ENCODE measurements around the gene MESD.

The MESD gene

DNA sequence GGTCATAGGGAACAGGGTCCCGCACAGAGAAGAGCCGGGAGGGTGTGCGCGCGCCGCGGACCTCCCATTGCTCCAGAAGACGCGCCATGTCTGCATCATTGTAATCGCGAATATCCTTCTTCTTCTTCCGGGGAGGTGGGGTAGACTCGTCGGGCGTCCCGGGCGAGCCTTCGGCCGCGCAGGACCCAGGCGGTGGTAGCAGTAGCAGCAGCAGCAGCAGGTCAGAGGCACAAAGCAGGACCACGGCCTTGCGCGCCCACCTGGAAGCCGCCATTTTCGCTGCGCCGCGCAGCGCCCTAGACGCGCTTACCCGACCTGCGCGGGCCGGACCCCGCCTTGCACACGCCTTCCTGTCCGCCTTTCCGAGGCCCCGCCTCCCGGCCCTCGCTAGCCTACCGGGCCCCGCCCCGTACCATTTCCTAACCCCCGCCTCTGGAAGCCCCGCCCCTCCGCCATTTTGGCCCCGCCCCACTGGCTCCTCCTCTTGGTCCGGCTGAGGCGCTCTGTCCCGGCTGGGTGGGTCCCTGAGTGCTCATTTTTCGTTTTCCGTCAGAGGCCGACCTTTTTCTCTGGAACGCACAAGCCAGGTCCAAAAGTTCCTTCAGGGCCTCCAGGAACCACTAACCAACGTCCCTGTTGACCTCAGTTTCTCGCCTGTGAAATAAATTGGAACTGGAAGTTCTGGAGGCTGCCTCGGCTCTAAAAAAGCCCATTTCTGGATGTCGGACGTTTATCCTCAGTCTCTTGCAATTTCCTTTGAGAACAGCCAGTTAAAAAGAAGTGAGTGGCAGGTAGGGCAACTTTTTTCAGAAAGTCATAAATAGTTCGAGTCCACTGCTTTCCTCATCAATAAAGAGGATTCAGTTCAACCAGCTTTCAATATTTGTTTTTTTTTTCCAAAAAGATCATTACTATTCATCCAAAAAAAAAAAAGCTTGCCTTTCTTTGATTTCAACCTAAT, at the start of gene MESD:
TSS of gene MESD (minus strand) at position 302 of the 961 bp plus-strand sequence. CDS start at position 274, 28 bp downstream.
- DNase-seq = peak; percentile 89

DNA sequence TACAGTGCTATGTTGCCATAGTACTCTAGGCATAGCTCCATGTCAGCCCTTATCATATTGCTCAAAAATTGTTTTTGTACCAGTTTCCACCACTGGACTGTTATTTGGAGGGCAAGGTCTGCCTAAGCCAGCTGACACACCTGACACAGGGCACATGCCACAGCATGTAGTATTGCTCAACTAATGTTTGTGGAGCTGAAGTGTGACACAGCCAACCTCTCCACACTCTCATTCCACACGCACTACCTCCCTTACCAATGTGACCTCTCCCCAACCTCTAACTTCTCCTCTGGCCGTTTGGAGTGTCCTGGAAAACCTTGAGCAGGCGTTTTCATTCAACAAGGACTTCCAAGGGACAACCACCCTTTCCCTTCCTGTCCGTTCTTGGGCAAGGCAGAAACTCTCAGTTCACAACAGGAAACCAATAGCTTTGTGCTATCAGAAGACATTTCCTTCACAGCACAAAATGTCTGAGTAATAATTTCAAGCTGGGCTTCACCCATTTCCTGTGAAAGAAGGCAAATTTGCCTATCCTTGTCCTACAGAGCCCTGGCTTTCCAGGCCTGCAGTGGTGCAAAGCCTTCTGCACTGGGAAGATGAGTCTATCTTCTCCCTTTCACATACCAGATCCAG, 49.5 kb upstream of the MESD start:
- DNase-seq = no peak

DNA sequence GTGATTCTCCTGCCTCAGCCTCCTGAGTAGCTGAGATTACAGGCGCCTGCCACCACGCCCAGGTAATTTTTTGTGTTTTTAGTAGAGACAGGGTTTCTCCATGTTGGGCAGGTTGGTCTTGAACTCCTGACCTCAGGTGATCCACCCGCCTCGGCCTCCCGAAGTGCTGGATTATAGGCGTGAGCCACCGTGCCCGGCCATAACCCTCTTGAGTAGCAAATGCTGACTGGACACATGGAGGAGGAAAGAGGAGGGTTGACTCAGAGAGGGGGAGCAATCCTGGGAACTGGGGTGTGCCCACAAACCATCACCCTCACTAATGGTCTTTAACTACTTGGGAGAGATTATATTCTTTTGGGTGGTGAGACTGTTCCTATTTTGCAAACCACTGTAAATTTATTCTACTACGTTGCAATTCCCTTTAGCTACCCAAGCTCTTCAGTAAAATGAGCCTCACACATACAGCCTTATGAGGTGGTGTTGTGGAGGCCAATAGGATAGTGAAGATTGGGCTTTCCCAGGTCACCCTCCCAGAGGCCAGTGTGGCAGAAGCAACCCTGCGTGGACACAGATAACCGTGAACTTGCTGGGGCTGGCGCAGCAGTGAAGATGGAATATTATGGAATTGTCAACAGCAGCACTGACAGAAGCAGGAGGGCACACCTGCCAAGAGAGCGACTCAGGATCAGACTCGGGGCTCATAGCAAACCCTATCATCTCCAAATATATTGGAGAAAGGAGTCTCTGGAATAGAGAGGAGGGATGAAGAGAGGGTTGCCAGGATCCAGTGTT, 48.5 kb upstream of the MESD start:
- DNase-seq = no peak

DNA sequence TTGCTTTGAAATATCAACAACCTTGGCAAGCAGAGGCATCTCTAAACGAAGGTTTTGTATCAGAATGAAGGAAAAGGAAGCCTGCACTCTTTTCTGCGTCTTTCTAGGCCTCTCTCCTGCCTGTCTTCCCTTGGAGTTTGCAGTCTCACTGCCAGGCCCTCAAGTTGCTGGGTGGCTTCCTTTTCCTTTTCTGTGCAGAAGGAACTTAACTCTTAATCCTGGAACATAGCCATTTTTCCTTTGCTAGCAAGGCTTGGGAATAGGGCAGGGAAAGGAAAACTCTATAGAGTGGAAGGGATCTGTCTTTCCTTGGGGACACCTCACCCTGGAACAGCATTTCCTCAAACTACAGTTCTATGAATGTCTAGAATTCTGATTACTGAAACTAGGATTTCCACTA, 43.9 kb upstream of the MESD start:
- DNase-seq = no peak

DNA sequence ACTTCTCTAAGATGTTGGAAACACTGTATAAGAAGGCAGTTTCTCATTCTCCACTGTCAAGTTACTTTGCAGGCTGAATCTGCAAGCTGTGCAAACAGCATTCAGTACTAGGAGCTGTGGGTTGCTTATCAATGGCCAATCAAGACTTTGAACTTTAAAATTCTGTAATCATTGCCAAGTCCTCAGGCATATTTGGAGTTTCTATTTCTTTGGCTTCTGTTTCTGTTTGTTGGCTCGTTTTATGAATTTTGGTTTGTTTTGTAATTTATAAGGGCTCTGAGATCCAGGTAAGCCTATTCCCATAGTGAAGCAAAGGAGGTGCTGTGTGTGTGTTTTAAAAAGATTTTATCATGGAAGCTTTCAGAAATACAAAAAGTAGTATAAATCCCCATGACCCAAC, 43.2 kb upstream of the MESD start:
- no peak for DNase-seq

DNA sequence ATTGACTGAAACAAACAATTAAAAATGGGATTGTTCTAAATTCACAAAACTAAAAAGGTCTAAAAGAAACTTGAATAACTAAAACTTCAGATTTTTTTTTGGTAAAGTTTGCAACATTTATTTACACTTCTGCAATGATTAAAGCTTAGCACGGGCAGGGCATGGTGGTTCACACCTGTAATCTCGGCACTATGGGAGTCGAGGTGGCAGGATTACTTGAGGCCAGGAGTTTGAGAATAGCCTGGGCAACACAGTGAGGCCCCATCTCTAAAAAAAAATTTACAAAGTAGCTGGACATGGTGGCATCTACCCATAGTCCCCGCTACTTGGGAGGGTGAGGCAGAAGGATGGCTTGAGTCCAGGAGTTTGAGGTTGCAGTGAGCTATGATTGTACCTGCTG, 42.7 kb upstream of the MESD start:
- no peak for DNase-seq

DNA sequence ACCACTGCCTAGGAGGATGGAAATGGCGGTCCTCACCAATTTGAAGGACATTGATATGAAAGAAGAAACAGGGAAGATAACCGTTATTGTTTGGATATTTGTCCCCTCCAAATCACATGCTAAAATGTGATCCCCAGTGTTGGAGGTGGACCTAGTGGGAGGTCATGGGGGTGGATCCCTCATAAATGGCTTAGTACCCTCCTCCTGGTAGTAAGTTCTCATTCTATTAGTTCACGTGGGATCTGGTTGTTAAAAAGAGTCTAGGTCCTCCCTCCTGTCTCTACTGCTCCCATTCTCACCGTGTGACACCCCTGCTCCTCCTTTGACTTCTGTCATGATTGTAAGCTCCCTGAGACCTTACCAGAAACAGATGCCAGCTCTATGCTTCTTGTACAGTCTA, 41.6 kb upstream of the MESD start:
- DNase-seq = no peak

DNA sequence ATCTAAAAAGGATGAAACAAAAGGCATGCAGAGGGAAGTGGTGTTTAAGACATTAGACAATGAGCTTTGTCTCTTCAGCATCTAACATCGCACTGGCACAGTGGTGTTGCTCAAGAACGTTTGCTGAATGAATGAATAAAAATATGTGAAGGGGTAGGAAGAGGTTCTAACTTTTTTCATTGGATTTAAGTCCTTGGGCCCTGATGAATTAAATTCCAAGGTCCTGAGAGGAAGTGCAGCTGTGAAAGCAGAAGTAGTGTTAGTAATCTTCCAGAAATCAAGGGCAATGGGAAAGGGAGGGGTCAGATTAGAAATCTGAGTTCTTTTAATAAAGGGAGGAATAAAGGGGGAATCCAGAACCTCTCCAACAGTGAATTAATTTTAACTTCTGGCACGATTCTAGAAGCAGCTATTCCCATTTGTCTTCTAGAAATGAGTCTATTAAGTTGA, 40.7 kb upstream of the MESD start:
- DNase-seq = no peak

DNA sequence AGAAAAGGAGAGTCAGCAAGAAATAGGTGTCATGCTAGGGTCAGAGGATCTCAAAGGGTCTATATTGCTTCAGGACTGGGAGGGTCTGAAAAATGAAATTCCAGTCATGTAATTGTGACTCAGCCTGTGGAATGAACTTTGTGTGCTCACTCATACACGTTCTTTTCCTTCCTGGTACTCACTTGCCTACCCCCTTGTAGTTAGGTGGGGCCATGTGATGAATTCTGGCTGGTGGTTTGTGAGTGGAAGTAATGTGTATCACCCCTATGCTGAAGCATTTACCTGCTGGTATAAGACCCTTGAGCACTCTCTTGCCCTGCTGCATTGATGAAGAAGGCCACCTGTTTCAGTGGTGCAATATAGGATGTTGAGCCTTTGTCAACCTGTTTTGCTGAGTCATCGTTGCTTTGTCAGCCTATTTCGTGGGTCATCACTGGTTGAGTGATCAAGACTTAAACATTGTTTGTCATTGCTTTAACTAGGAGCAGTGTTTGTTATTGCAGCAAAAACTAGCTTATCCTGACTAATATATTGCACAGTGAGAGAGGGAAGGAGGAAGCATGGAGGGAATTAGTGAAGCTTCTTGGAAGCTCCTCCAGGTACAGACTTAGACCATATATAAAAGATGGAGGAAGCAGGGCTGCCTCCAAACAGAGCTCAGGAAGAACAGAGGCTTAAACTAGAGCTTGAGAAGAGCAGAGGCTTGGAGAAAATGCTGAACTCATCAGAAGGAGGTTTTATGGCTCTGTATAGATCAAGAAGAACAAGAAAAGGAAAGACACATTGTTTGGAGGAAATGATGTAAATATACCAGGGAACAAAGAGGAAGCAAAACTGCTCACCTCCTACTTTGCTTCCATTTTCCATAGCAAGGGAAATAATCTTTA, 40.0 kb upstream of the MESD start:
- DNase-seq = no peak

DNA sequence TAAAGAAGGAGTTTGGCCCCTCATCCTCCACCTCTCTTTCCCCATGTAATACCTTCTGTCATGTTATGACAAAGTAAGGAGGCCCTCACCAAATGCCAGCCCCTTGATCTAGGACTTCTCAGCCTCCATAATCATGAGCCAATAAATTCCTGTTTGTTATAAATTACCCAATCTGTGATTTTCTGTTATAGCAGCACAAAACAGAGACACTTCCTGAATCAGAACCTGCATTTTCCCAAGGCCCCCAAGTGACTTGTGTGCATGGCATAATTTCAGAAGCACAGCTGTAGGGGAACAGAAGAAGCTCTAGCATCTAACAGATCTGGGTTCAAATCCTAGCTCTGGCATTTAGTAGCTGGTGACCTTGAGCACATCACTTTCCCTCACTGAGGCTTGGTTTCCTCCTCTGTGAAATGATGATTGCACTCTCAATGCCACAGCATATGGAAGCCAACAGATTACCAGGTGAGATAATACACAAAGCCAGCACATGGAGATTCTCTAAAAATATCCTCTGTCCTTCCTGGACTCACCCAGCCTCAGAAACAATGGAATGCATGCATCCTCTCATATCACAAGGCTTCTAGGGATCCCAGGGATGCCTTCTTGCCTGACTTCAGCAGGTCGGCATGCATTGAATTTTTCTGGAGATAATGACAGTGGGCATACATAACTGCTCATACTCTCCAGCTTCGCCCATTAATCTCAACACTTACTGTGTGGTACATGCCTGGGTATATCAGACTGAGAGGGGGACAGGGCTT, 37.4 kb upstream of the MESD start:
- DNase-seq = no peak

DNA sequence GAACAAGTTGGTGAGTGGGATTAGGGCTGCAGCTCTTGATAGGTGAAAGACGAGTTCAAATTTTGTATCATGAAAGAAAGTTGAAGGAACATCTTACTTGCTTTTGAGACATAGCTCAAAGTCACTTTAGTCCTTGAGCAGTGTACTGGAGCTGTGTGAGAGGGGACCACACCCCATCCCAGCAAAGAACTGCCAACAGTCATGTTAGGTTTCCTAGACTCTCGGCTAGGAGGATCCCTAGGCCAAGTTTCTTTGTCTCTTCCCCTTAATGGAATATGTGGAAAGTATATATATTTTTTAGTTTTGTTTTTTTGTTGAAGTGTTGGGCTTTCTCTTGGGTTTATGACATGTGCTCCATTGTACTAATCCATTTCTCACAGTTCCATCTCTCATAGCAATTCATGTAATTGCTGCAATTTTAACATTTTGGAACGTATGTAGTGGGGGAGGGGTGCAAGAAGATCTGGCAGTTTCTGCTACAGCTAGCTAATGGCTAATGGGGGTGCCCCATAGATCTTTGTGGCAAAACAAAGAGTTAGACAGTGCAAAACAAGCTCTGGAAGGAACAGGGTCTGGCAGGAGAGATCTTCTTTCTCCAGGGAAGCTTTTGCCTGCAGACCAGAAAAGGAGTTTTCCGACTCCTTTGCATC, 36.2 kb upstream of the MESD start:
- DNase-seq = no peak

DNA sequence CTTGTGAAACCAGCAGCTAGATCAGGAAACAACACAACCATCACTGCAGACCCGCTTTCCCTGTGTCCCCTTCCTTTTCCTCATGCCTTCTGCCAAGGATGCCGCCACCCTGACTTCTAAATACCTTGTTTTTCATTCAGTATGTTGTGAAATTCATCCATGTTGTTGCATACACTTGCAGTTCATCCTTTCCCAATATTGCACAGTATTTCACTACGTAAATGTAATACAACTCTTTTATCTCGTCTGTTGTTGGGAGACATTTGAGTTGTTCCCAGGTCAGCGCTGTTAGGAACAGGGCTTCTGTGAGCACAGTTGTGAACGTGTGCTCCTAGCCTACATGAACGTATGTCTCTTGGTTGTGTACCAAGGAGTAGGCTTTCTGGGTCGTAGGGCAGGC, 35.3 kb upstream of the MESD start:
- no peak for DNase-seq

DNA sequence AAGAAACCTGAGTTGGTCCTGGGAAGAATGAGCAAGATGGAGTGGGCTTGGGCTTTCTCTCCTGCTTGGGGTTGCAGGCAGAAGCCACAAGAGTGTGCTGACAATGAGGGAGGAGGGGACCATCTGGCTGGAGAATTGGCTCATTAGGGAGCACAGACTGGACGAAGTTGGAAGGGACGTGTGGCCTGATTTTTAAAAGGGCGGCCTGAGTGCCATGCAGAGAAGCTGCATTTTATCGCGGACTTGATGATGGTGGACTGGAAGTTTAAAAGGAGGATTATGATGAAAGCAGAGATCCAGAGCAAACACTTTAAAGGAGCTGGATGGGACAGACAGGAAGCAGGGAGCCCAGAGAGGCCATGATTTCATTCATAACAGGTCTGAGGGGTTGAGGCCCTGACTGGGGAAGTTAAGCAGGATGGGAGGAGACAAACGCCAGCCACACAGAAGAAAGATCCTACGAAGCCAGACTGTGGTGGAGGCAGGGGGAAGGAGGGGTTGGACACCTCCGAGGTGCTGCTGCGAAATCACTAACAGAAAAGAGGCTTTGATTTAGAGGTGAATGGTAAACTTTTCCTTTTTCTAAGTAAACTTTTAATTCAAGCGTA, 34.8 kb upstream of the MESD start:
- no peak for DNase-seq

DNA sequence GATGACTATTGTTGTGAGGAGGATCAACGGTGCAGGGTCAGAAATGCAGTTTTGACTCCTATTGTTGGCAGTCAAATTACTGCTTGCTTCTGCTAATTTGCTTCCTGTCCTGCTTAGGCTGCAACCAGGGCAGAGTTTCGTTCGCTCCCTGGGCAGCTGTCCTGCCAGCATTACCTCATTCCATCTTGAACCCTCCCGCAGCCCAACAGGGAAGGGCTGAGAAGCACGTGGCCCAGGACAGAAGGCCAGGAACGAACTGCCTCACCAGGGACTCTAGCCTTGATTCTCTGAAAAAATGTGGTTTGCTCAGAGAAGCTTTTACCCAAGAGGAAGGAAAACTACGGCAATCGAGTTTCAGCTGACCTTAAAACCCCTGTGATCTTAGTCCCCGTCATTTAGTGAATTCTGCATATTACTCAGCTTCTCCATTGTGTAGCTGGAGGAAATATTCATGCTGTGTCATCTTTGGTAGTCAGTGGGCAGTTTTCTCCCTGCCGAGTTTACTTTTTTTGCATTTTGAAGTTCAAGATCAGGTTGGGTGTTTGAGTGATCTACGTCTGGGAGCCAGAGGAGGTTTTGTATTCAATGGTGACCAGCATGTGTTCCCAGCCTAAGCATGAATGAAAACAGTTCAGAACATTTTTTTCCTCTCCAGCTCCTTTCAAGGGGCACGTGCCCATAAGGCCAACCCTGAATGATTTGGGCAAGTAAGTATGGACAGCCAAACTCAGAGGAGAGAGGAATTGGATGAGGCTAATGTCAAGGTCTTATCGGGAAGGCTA, 34.1 kb upstream of the MESD start:
- DNase-seq = no peak

DNA sequence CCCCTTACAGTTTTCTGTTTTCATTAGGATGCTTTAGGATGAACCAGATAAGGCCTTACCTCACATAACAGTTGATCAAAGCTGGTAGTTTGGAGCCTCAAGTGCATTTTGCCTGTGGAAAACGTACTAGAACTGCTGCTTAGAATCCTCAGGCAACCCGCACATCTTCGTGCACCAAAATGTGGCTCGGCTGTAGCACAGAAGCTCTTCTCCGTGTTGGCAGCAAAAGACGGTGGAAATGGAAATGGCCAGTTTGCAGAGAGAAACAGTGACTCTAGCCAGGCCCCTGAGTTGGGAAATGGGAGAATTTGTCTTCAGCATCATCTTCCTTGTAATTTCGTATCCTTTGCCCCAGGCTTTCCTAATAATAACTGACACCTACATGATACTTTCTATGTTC, 31.7 kb upstream of the MESD start:
- no peak for DNase-seq

DNA sequence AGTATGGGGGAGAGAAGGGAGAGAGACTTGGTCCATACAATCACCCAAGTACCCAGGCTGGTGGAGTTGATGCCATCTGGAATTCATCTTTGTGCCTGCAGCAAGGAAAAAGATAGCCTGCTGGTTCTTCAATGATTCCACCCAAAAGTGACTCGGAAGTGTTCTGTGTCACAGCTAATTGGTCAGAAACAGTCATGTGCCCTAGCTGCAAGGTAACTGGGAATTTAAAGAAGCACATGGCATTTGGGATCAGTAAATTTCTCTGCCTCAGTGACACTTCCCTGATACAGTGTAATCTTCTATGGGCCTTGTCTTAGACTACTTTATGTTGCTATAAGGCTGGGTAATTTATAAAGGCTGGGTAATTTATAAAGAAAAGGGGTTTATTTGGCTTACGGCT, 28.6 kb upstream of the MESD start:
- DNase-seq = no peak

DNA sequence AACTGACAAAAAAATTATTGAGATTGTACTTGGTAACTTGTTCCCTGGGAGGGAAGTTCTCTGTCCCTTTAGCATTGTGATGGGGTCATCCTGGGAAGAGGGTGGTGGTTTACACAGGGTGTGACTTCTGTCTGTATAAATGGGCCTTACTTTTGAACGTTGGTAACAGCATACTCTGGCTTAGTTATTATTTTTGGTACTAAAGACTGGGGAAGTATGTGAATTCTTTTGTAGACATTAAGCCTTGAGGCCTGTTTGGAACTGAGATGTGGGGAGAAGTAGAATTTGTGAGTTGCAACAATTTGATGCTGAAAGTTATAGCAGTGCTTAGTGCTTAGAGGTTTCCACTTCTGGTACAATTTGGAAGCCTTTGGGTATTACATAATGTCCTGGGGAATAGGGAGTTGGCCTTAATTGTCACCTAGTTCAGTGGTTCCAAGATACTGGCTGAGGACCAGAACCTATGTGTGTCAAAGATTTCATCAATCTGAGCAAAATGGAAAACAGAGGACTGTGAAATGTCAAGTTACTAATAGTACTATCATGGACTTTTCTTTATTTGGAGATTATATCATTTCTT, 27.0 kb upstream of the MESD start:
- no peak for DNase-seq

DNA sequence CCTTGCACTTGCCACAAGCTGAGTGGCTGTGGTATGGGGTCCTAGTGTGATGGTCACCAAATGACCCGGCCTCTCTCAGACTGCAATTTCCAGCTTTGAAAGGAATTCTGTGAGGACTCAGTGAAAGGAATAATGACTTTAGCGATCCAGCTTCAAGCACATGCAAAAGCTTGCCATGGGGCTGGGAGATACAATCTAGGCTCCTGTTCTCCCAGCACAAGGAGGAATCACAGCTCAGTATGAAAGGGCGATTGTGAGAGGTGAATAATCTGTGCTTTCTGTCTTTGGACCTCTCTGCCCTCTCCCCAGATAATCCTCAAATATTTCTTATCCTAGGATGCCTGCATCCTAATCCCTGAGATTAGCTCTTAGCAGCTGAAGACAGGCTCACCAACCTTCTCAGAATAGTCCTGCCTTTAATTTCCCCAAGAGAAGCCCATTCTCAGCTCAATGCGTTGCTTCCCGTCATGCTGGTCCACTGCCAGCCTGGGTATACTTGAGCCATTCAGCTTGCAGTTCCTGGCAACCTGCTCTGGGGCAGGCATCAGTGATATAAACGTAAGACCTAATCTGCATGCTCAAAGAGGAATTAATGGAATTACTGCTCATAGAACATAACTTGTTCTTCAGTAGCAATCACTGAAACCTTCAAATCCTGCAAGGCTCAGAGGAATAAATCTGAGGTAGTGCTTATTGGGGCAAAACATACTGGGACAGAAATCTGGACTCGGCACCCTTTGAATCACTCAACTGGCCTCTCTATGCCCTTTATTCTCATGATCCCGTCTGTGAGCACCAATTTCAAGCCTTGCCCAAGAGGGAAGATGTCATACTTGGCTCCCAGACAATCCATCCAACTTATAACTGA, 26.2 kb upstream of the MESD start:
- no peak for DNase-seq

Measured in NCI-H1048 (cell line).